GM04504 (cell line): ENCODE results near the gene TIGD4.

Experiments used
- DNase-seq: peaks from one replicate; pipeline ENCODE4 v3.0.0-alpha.2; 2012; ENCODE audit warnings: low read depth

TIGD4 gene

DNA sequence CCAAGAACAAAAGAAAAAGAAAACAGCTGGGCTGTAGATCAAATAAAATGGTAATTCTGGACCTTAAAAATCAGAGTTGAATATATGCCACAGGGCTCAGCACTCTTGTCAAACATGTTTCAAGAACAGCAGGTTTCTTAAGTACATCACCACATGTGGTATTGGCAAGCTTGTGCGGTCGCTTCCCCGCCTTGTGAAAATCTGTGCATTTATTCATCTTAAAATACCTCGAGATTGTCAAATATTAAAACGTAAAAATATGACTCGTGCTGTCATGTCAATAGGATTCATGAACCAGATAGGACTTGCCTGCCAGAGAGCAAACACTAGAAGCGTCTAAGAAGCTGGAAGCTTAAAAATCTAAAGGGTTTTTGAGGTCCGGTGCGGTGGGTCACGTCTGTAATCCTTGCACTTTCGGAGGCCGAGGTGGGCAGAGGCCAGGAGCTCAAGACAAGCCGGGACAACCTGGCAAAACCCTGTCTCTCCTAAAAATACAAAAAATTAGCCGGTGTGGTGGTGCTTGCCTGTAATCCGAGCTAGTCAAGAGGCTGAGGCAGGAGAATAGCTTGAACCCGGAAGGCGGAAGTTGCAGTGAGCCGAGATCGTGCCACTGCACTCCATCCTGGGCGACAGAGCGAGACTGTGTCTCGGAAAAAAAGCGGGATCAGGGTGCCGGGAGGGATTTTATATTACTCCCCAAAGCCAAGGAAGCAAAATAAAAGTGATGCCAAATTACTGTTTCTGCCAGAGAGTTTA lies 59.6 kb downstream of the TIGD4 start:
- DNase-seq, result no peak
